Activated T-helper 2 cell treated with anti-CD3 and anti-CD28 coated beads, Interferon-gamma antibody, Interleukin-2, Interleukin-4, amounts not matched to agents 10 μg/mL and 5 μg/mL and 100 μg/mL, durations not matched to agents 14 hours and 24 hours and 36 hours (primary cell): ENCODE results near the gene RALGPS2. TPM values are rescaled to one million over a fixed set of nuclear protein-coding genes. Genes with fewer than 3 reads are reported as not detected.
"Not testable (repeated sequence)": the region's sequence is repeated elsewhere in the genome, so short reads cannot be mapped to it uniquely, and the experiment has no call there.

Experiments used
- DNase-seq: peaks from one replicate; pipeline ENCODE4 v3.0.0; 2021; ENCODE audit warnings: low spot score
- H3K27ac Mint-ChIP-seq: one replicate; pipeline ENCODE4 v1.8.0; 2021; ENCODE audit warnings: mixed read lengths
- H3K27me3 Mint-ChIP-seq: one replicate; pipeline ENCODE4 v1.8.0; 2021; ENCODE audit warnings: low read depth, mixed read lengths
- H3K36me3 Mint-ChIP-seq: one replicate; pipeline ENCODE4 v1.8.0; 2021; ENCODE audit warnings: low read depth, mixed read lengths
- H3K4me1 Mint-ChIP-seq: one replicate; pipeline ENCODE4 v1.8.0; 2021; ENCODE audit warnings: low read depth, mixed read lengths
- H3K4me3 Mint-ChIP-seq: one replicate; pipeline ENCODE4 v1.8.0; 2021; ENCODE audit warnings: low read depth, mild to moderate bottlenecking, moderate library complexity, mixed read lengths
- H3K9me3 Mint-ChIP-seq: one replicate; pipeline ENCODE4 v1.8.0; 2021; ENCODE audit warnings: mixed read lengths
- intact Hi-C: fragments of 100-400 bp; cut with micrococcal nuclease; formaldehyde crosslinking; loops from one replicate; pipeline ENCODE4 v1.15.1; 2023
- total RNA-seq: library from RNA; stranded (reverse); gene quantifications from 2 replicates; pipeline ENCODE4 v1.2.3, GENCODE V29; 2022

The RALGPS2 gene
- total RNA-seq, 1 donor from 2014 or later = 1.9 TPM

DNA sequence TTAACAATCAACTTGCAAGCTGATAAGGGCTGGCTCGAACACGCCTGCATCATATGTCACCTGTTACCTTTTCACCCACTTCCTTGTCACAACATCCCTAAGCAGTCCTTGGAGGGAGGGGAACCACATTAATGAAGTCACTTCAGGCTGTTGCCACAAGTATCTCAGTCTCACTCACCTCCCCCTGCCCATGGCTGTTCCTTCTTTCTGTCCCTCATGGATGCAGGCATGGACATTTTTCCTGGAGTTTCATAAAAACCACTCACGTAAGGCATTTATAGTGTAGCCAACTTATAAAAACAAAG is 222.6 kb downstream of the RALGPS2 start:
- Mint-ChIP-seq H3K4me3 (no peak overlapping the region), H3K27ac (no peak overlapping the region), H3K27me3 (no peaks in the 10 kb centered on the region), H3K36me3 (no peaks in the 10 kb centered on the region), H3K4me1 (peaks cover 6% of the 10 kb centered on the region), H3K9me3 (no peaks in the 10 kb centered on the region)
- DNase-seq = no peak
- intact Hi-C loops = no loop called here

DNA sequence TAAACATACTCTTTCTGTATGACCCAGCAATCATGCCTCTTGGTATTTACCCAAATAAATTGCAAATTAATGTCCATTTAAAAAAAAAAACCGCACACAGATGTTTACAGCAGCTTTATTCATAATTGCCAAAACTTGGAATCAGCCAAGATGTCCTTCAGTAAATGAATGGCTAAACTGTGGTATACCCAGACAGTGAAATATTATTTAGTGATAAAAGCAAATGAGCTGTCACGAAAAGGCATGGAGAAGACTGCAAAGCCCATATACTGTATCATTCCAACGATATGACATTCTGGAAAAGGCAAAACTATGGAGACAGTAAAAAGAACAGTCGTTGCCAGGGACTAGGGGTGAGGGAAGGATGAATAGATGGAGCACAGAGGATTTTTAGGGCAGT is 223.6 kb downstream of the RALGPS2 start:
- intact Hi-C loops = no loop called here
- no peaks in the 10 kb centered on the region for H3K4me1 Mint-ChIP-seq
- H3K36me3 Mint-ChIP-seq = no peaks in the 10 kb centered on the region
- H3K27me3 Mint-ChIP-seq = no peaks in the 10 kb centered on the region
- no peaks in the 10 kb centered on the region for H3K9me3 Mint-ChIP-seq
- no peak for DNase-seq
- no peak overlapping the region for H3K27ac Mint-ChIP-seq
- no peak overlapping the region for H3K4me3 Mint-ChIP-seq

DNA sequence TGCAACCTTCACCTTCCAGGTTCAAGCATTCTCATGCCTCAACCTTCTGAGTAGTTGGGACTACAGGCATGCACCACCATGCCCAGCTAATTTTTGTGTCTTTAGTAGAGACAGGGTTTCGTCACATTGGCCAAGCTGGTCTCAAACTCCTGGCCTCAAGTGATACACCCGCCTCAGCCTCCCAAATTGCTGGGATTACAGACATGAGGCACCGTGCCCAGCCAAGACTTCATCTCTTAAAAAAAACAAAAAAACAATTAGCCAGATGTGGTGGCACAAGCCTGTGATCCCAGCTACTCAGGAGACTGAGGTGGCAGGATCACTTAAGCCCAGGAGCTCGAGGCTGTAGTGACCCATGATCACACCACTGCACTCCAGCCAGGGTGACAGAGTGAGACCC is 224.8 kb downstream of the RALGPS2 start:
- intact Hi-C loops, DNase-seq, H3K9me3 Mint-ChIP-seq, H3K27me3 Mint-ChIP-seq, H3K27ac Mint-ChIP-seq, H3K4me1 Mint-ChIP-seq, H3K4me3 Mint-ChIP-seq, H3K36me3 Mint-ChIP-seq: not testable (repeated sequence)

DNA sequence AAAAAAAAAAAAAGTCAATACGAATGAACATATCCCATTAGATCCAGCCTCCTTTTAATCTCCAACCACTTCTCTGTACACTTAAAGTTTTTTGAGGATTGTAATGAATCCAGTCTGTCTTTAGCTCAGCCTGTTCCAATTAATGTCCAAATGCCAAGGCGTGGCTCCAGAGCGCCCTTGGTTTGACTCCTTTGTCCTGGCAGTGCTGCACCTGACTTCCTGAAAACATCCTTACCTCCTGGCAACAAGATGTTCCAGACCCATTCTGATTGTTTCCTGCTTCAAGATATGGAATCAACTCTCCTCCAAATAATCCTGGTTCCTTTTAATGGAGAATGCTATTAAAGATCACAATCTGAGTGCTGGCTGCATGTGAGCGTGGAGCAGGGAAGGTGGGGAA is 226.6 kb downstream of the RALGPS2 start:
- Mint-ChIP-seq H3K27ac (no peak overlapping the region), H3K27me3 (no peaks in the 10 kb centered on the region), H3K9me3 (no peaks in the 10 kb centered on the region), H3K36me3 (no peaks in the 10 kb centered on the region), H3K4me3 (no peak overlapping the region), H3K4me1 (no peaks in the 10 kb centered on the region)
- no peak for DNase-seq
- intact Hi-C loops = no loop called here

DNA sequence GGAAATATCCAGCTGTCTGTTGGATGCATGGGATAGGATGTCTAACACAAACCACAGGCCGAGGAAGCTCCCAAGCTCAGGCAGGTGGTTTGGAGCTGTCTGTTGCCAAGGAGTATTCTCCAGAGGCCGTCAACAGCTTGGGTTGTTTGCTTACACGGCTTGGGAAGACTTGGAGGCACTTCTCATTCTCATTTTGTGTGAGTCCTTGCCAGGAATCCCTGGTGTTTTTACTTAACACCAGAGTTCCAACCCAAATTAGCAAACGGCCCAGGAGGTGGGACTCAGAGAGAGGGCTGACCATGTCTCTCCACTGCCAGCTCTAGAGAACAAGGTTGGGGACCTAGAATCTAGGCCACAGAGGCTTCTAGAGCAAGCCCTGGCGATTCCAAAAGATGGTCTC is 228.0 kb downstream of the RALGPS2 start:
- Mint-ChIP-seq H3K4me1 (no peaks in the 10 kb centered on the region), H3K4me3 (no peak overlapping the region), H3K36me3 (no peaks in the 10 kb centered on the region), H3K27ac (no peak overlapping the region), H3K27me3 (no peaks in the 10 kb centered on the region), H3K9me3 (no peaks in the 10 kb centered on the region)
- DNase-seq = no peak
- intact Hi-C loops = no loop called here

DNA sequence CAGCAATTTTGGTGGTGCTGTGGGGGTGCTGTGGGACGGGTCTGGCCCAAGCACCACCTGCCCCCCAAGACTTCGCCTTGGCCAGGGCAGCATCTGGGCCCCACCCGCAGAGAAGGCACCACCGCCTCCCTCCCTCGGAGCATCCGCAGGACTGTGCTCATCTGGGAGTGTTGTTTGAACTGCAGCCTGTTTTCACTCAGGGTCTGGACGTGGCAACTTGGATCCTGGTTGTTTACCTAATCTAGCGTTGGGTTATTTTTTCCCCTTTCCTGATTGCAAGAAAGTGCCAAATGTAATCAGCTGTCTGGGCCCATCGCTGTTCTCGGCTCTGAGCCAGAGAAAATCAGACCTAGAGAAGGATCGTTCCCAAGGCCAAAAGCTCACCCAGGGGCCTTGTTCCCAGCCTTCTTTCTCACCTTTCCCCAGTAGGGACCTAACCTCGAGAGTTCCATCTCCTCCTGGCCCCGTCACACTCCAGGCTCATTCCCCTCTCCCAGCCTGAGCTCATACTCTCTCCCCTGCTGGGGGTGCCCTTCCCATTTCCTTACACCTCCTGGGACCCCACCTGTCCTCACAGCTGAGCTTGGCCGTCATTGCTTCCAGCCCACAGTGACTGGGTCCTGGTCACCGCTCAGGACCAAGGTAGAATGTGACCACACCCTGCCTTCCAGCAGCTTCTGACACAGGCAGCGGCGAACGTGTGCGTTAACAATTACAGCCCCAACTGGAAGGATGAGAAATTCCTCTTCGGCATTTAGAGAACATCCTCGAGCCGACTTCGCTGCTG is 228.7 kb downstream of the RALGPS2 start:
- H3K36me3 Mint-ChIP-seq = no peaks in the 10 kb centered on the region
- H3K9me3 Mint-ChIP-seq = no peaks in the 10 kb centered on the region
- no peaks in the 10 kb centered on the region for H3K4me1 Mint-ChIP-seq
- no peak for DNase-seq
- H3K27me3 Mint-ChIP-seq = no peaks in the 10 kb centered on the region
- intact Hi-C loops = no loop called here
- no peak overlapping the region for H3K27ac Mint-ChIP-seq
- H3K4me3 Mint-ChIP-seq = no peak overlapping the region

DNA sequence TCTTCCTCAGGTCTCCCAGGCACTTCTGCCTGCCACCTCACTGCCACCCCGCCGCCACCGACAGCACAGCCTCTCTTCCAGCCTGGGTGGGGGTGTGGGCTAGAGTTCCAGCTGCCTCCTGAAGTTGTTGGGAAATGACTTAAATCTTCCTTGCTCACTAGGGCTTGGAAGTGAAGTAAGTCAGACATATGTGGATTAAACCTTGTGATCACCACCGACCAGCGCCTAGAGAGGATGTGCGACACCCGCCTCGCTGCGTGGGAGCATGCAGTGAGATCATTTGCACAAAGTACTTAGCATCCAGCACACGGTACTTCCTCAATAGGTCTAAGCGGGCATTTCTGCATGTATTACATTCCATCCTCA is 229.3 kb downstream of the RALGPS2 start:
- Mint-ChIP-seq H3K9me3 (no peaks in the 10 kb centered on the region), H3K4me1 (no peaks in the 10 kb centered on the region), H3K27me3 (no peaks in the 10 kb centered on the region), H3K27ac (no peak overlapping the region), H3K4me3 (no peak overlapping the region), H3K36me3 (no peaks in the 10 kb centered on the region)
- no peak for DNase-seq
- intact Hi-C loops = no loop called here

DNA sequence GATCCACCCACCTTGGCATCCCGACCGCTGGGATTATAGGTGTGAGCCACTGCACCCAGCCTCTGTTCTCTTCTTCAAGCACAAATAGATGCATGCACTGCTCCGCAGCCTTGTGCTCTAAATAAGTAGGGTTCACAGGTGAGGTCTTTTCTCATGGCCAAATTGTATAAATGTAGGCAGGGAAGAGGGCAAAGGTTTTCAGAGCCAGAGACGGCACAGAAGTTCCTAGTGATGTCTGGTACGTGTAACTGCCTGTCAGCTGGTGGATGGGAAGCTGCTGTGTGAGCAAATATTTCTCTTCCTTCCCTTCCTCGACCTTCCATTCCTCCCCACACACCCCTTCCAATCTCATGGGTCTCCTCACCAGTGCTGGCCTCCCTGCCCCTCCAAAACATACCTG is 229.9 kb downstream of the RALGPS2 start:
- no peak overlapping the region for H3K27ac Mint-ChIP-seq
- H3K36me3 Mint-ChIP-seq = no peaks in the 10 kb centered on the region
- no peaks in the 10 kb centered on the region for H3K9me3 Mint-ChIP-seq
- no peak overlapping the region for H3K4me3 Mint-ChIP-seq
- H3K4me1 Mint-ChIP-seq = peaks cover 1% of the 10 kb centered on the region
- DNase-seq = no peak
- intact Hi-C loops = no loop called here
- H3K27me3 Mint-ChIP-seq = no peaks in the 10 kb centered on the region

DNA sequence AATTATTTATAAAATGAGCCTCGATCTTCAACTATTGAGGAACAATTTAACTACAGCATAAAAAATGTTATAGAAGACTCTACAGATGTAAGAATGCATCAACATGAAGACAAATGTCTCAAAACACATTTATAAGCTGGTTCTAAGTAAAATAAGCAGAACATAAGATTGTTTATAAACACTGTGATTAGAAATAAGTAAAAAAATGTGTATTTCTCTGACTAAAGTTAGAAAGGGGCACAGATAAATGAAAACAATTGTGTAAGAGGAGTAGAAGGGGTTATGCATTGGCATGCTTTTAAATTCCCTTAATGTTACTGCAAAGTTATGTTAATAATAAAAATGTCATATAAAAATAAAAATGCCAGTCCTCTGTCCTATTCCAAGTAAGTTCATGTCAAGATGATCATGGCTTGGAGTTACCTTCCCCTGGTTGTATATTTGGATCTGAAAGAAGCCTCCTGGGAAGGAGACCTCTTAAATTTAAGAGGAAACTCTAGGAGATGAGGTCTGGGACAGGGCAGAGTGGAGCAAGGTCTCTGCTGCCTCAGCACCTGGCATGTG is 230.4 kb downstream of the RALGPS2 start:
- Mint-ChIP-seq H3K4me3 (no peak overlapping the region), H3K9me3 (no peaks in the 10 kb centered on the region), H3K27ac (no peak overlapping the region), H3K27me3 (no peaks in the 10 kb centered on the region), H3K4me1 (peaks cover 1% of the 10 kb centered on the region), H3K36me3 (no peaks in the 10 kb centered on the region)
- DNase-seq = no peak
- intact Hi-C loops = no loop called here

DNA sequence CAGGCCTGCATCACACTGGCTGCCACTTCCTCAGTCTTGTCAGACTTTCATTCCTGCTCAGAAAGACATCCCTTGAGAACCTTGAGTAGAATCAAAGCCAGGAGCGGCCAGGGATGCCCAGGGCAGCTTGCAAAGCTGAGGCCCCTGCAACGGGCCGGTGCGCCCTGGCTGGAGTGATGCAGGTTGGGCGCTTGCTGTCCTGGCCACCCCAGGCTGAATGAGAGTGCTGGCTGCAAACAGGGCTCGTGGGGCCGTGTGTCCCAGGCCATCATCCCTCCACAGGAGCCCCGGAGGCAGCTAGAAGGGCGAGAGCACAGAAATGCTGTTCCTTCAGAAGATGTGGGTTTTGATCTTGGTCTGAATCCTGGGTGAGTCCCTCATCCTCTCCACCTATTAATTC is 233.4 kb downstream of the RALGPS2 start:
- no peaks in the 10 kb centered on the region for H3K27me3 Mint-ChIP-seq
- intact Hi-C loops = no loop called here
- H3K36me3 Mint-ChIP-seq = no peaks in the 10 kb centered on the region
- H3K27ac Mint-ChIP-seq = no peak overlapping the region
- no peak for DNase-seq
- peaks cover 3% of the 10 kb centered on the region for H3K9me3 Mint-ChIP-seq
- no peak overlapping the region for H3K4me3 Mint-ChIP-seq
- peaks cover 1% of the 10 kb centered on the region for H3K4me1 Mint-ChIP-seq

DNA sequence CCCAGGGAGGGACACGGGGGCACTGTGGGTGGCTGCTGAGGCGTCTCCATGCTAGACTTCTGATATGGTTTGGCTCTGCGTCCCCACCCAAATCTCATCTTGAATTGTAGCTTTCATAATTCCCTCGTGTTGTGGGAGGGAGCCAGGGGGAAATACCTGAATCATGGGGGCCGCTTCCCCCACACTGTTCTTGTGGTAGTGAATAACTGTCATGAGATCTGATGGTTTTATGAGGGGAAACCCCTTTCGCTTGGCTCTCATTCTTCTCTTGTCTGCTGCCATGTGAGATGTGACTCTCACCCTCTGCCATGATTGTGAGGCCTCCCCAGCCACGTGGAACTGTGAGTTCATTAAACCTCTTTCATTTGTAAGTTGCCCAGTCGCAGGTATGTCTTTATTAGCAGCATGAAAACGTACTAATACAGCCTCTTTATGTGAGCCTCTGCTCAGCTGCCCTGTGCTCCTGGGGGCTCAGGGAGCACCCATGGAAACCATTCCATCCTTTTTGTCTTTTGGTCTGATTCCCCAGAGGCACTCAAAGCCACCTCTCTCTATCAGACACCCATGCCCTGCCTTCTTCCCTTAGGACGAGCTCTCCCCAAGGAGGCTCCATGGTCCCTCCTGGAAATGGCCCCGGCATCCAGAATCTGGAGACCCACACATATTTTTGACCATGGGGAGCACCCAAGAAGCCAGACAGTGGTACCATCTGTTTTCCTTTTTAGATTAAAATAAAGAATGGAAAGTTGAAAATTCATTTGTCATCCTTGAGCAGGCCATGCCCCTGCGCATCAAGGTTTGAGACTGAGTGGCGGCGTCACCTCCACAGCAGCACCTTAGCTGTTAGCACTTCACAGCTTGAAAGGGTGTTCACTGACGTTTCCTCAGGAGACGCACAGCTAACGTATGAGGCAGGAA is 234.8 kb downstream of the RALGPS2 start:
- no peak overlapping the region for H3K4me3 Mint-ChIP-seq
- peaks cover 7% of the 10 kb centered on the region for H3K9me3 Mint-ChIP-seq
- H3K27me3 Mint-ChIP-seq = no peaks in the 10 kb centered on the region
- DNase-seq = no peak
- intact Hi-C loops = no loop called here
- H3K4me1 Mint-ChIP-seq = peaks cover 1% of the 10 kb centered on the region
- H3K36me3 Mint-ChIP-seq = no peaks in the 10 kb centered on the region
- H3K27ac Mint-ChIP-seq = no peak overlapping the region

DNA sequence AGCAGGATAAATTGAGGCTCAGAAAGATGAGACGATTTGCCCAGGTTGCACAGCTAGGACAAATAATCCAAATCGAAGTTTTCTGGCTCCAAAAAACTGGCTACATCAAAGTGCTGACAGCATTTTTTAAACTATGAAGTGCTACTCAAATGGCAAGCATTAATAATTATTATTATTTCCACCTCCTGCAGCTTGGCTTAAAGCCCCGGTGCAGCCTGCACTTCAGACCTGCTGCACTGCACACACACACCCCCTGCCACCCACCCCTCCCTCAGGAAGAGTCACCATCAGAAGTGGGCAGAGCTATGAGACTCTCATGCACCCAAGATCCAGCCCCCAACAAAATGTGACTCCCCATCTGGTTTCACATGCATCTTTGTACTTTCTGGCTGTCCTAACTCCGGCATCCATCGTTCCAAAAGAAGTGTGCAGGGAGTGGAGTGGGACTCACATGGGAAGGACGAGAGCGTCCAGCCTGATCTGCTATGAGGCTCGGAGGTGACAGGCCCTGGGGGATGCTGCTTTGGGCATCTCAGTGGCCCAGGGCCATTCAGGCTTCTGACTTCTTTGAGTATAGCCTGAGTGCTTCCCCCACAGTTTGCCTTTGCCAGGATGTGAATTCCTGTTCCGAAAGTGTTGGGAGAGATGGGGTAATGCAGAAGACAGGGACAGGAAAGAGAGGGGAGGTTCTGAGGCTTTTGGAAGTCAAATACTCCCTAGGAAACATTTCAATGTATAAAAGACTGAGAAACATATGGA is 235.6 kb downstream of the RALGPS2 start:
- no peak overlapping the region for H3K4me3 Mint-ChIP-seq
- no peaks in the 10 kb centered on the region for H3K36me3 Mint-ChIP-seq
- H3K27me3 Mint-ChIP-seq = no peaks in the 10 kb centered on the region
- H3K9me3 Mint-ChIP-seq = peaks cover 12% of the 10 kb centered on the region
- DNase-seq = no peak
- H3K4me1 Mint-ChIP-seq = peaks cover 1% of the 10 kb centered on the region
- no peak overlapping the region for H3K27ac Mint-ChIP-seq
- intact Hi-C loops = no loop called here
